ENCODE data around the gene PTPRCAP.

PTPRCAP gene

DNA sequence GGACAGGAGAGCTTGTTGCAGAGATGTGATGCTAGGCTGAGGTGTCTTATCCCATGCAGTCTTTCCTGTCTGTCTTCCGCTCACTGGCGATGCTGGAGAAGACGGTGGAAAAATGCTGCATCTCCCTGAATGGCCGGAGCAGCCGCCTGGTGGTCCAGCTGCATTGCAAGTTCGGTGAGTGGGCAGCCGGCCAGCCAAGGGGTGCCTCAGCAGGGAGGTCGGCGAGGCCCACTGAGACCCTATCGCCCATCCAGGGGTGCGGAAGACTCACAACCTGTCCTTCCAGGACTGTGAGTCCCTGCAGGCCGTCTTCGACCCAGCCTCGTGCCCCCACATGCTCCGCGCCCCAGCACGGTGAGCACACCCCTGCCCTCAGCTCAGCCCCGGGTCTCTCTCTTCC, 44.0 kb downstream of the PTPRCAP start:
- TF ChIP-seq, protein P1, sequence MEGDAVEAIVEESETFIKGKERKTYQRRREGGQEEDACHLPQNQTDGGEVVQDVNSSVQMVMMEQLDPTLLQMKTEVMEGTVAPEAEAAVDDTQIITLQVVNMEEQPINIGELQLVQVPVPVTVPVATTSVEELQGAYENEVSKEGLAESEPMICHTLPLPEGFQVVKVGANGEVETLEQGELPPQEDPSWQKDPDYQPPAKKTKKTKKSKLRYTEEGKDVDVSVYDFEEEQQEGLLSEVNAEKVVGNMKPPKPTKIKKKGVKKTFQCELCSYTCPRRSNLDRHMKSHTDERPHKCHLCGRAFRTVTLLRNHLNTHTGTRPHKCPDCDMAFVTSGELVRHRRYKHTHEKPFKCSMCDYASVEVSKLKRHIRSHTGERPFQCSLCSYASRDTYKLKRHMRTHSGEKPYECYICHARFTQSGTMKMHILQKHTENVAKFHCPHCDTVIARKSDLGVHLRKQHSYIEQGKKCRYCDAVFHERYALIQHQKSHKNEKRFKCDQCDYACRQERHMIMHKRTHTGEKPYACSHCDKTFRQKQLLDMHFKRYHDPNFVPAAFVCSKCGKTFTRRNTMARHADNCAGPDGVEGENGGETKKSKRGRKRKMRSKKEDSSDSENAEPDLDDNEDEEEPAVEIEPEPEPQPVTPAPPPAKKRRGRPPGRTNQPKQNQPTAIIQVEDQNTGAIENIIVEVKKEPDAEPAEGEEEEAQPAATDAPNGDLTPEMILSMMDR (IDR thresholded peaks at IDR 0.05; ENCODE audit: insufficient read depth, low read length, poor library complexity, severe bottlenecking), result no peak
- H3K4me3 ChIP-seq (replicated peaks; ENCODE audit: low read depth, low read length), result no peak overlapping the region
- DNase-seq (ENCODE audit: extremely low read depth, insufficient read length), result no peak
- peaks cover 24% of the 10 kb centered on the region for H3K36me3 ChIP-seq (ENCODE audit: control insufficient read depth, insufficient read depth, low read length)
- H3K27me3 ChIP-seq (replicated peaks; ENCODE audit: control insufficient read depth, insufficient read depth, low read length), result no peaks in the 10 kb centered on the region

DNA sequence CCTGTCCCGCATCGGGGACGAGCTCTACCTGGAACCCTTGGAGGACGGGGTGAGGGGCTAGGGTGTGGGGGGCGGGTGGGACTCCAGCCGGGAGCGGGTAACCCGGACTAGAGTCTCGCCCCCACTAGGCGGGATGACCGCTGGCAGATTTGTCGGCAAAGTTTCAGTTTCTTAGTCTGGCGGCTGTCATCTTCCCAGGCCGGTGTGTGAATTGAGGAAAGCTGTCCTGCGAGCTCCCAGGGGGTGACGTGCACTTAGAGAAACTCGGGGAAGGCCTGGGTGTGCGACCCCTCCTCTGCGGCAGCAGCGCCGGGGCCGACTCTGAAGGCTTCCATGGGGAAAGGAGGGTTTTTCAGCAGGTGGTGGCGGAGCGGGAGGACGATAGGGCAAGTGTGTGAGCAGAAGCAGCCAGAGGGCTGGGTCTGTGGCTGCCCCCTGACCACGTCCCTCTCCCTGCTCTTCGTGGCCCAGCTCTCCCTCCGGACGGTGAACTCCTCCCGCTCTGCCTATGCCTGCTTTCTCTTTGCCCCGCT, 45.2 kb downstream of the PTPRCAP start:
- Histone ChIP-seq H3K36me3 (ENCODE audit: control insufficient read depth, insufficient read depth, low read length) (peaks cover 13% of the 10 kb centered on the region), H3K27me3 (replicated peaks; ENCODE audit: control insufficient read depth, insufficient read depth, low read length) (no peaks in the 10 kb centered on the region), H3K4me3 (replicated peaks; ENCODE audit: low read depth, low read length) (peak overlapping the region; percentile 98)
- DNase-seq (ENCODE audit: extremely low read depth, insufficient read length), result no peak
- TF ChIP-seq, protein P1 (IDR thresholded peaks at IDR 0.05; ENCODE audit: insufficient read depth, low read length, poor library complexity, severe bottlenecking), result no peak

GRCh38 chr11:67391304-67392182, 45.9 kb downstream of the PTPRCAP start, which contains the start of gene RAD9A:
Gene RAD9A, plus strand, starts transcription at chr11:67391986. Its CDS starts 59 bp downstream, at chr11:67392045.
- TF ChIP-seq, protein P1 (IDR thresholded peaks at IDR 0.05; ENCODE audit: insufficient read depth, low read length, poor library complexity, severe bottlenecking), result no peak
- no peaks in the 10 kb centered on the region for H3K27me3 ChIP-seq (replicated peaks; ENCODE audit: control insufficient read depth, insufficient read depth, low read length)
- peaks cover 12% of the 10 kb centered on the region for H3K36me3 ChIP-seq (ENCODE audit: control insufficient read depth, insufficient read depth, low read length)
- peak; percentile 95 for DNase-seq (ENCODE audit: extremely low read depth, insufficient read length)
- peak within 1 kb of the TSS; percentile 98 for H3K4me3 ChIP-seq (replicated peaks; ENCODE audit: low read depth, low read length)

DNA sequence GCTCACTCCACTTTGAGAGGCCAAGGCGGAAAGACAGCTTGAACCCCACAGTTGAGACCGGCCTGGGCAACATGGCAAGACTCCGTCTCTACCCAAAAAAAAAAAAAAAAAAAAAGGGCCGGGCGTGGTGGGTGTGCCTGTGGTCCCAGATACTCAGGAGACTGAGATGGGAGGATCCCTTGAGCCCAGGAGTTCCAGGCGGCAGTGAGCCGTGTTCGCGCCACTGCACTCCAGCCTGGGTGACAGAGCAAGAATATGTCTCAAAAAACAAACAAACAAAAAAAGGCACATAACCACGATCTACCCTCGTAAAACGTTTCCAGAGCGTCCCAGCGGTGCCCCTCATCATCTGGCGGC, 46.6 kb downstream of the PTPRCAP start:
- TF ChIP-seq, protein P1 (IDR thresholded peaks at IDR 0.05; ENCODE audit: insufficient read depth, low read length, poor library complexity, severe bottlenecking), result no peak
- H3K36me3 ChIP-seq (ENCODE audit: control insufficient read depth, insufficient read depth, low read length), result peaks cover 9% of the 10 kb centered on the region
- H3K4me3 ChIP-seq (replicated peaks; ENCODE audit: low read depth, low read length), result peak overlapping the region; percentile 98
- DNase-seq (ENCODE audit: extremely low read depth, insufficient read length), result no peak
- H3K27me3 ChIP-seq (replicated peaks; ENCODE audit: control insufficient read depth, insufficient read depth, low read length), result no peaks in the 10 kb centered on the region

GRCh38 chr11:67389477-67389876, 48.0 kb downstream of the PTPRCAP start:
- H3K36me3 ChIP-seq (ENCODE audit: control insufficient read depth, insufficient read depth, low read length), result peaks cover 2% of the 10 kb centered on the region; the same call in 1 of the 2 replicates
- H3K4me3 ChIP-seq (replicated peaks; ENCODE audit: low read depth, low read length), result no peak overlapping the region
- TF ChIP-seq, protein P1 (IDR thresholded peaks at IDR 0.05; ENCODE audit: insufficient read depth, low read length, poor library complexity, severe bottlenecking), result peak; percentile 63
- no peaks in the 10 kb centered on the region for H3K27me3 ChIP-seq (replicated peaks; ENCODE audit: control insufficient read depth, insufficient read depth, low read length)
- no peak for DNase-seq (ENCODE audit: extremely low read depth, insufficient read length)
